Endodermal cell (in vitro differentiated cells): ENCODE data around the gene TANGO2. TPM values are rescaled to one million over a fixed set of nuclear protein-coding genes. Genes with fewer than 3 reads are reported as not detected.

Source experiments
- DNase-seq: peaks from one replicate; pipeline ENCODE4 v3.0.0-alpha.2; 2017
- H3K27ac ChIP-seq: 2 replicates; pipeline ENCODE4 v1.5.1; 2013; ENCODE audit warnings: mild to moderate bottlenecking, low read depth, low read length, moderate library complexity
- H3K27me3 ChIP-seq: 2 replicates; pipeline ENCODE4 v1.6.1; 2013; ENCODE audit warnings: mild to moderate bottlenecking, low read length, moderate library complexity; ENCODE audit not compliant: insufficient read depth, control insufficient read depth, poor library complexity, severe bottlenecking
- H3K36me3 ChIP-seq: 2 replicates; pipeline ENCODE4 v1.7.0; 2013; ENCODE audit warnings: mild to moderate bottlenecking, low read length, moderate library complexity; ENCODE audit not compliant: control insufficient read depth, insufficient read depth
- H3K4me1 ChIP-seq: one replicate; pipeline ENCODE4 v1.7.0; 2013; ENCODE audit warnings: low read length; ENCODE audit not compliant: control insufficient read depth, insufficient read depth
- H3K4me3 ChIP-seq: 2 replicates; pipeline ENCODE4 v1.5.1; 2013; ENCODE audit warnings: mild to moderate bottlenecking, low read length, moderate library complexity
- H3K9ac ChIP-seq: 2 replicates; pipeline ENCODE4 v1.6.1; 2013; ENCODE audit warnings: mild to moderate bottlenecking, low read length, moderate library complexity; ENCODE audit not compliant: poor library complexity, severe bottlenecking; ENCODE audit errors: extremely low read depth
- H3K9me3 ChIP-seq: 2 replicates; pipeline ENCODE4 v1.6.1; 2013; ENCODE audit warnings: mild to moderate bottlenecking, low read length, moderate library complexity; ENCODE audit not compliant: control insufficient read depth
- H3K27ac Mint-ChIP-seq: 2 replicates; pipeline ENCODE4 v1.8.0; 2020; ENCODE audit warnings: mixed read lengths
- H3K27me3 Mint-ChIP-seq: 2 replicates; pipeline ENCODE4 v1.8.0; 2021; ENCODE audit warnings: mild to moderate bottlenecking, mixed read lengths; ENCODE audit not compliant: insufficient read depth
- H3K36me3 Mint-ChIP-seq: 2 replicates; pipeline ENCODE4 v1.8.0; 2020; ENCODE audit warnings: low read depth, mixed read lengths
- H3K4me1 Mint-ChIP-seq: 2 replicates; pipeline ENCODE4 v1.8.0; 2020; ENCODE audit warnings: mixed read lengths
- H3K4me3 Mint-ChIP-seq: 2 replicates; pipeline ENCODE4 v1.8.0; 2020; ENCODE audit warnings: mild to moderate bottlenecking, moderate library complexity, mixed read lengths
- H3K9me3 Mint-ChIP-seq: 2 replicates; pipeline ENCODE4 v1.8.0; 2020; ENCODE audit warnings: mild to moderate bottlenecking, mixed read lengths
- WGBS, 2 experiments: methylation state at CpG; one replicate each; pipeline versions ENCODE4 v1.1.5 to v1.1.7; 2013; ENCODE audit warnings: missing lambda C conversion rate in 2 of 2, mixed read lengths in 1 of 2; ENCODE audit not compliant: insufficient coverage in 1 of 2, insufficient read length in 1 of 2; 5-methylcytosine and 5-hydroxymethylcytosine counted together
- total RNA-seq, 2 donors: library from RNA; stranded (reverse); fragmentation: NEBNext Ultra II Directional in 1 of 2; extraction: Animal tissue kit (Norgen Biotek cat#: 25700) in 1 of 2; gene quantifications; 2 replicates in 1 of 2; 3 replicates in 1 of 2; pipeline ENCODE4 v1.2.1, GENCODE V29; 2021
- TF ChIP-seq, protein P1 (sequence below): fragments of 200-600 bp; sonication (generic); conservative IDR thresholded peaks from 2 replicates; pipeline ENCODE4 v1.5.0; 2021; ENCODE audit warnings: antibody characterized with exemption, mild to moderate bottlenecking

TANGO2 gene
- total RNA-seq, 2 donors from 2014 or later, result 19.9 to 21.8 TPM

DNA sequence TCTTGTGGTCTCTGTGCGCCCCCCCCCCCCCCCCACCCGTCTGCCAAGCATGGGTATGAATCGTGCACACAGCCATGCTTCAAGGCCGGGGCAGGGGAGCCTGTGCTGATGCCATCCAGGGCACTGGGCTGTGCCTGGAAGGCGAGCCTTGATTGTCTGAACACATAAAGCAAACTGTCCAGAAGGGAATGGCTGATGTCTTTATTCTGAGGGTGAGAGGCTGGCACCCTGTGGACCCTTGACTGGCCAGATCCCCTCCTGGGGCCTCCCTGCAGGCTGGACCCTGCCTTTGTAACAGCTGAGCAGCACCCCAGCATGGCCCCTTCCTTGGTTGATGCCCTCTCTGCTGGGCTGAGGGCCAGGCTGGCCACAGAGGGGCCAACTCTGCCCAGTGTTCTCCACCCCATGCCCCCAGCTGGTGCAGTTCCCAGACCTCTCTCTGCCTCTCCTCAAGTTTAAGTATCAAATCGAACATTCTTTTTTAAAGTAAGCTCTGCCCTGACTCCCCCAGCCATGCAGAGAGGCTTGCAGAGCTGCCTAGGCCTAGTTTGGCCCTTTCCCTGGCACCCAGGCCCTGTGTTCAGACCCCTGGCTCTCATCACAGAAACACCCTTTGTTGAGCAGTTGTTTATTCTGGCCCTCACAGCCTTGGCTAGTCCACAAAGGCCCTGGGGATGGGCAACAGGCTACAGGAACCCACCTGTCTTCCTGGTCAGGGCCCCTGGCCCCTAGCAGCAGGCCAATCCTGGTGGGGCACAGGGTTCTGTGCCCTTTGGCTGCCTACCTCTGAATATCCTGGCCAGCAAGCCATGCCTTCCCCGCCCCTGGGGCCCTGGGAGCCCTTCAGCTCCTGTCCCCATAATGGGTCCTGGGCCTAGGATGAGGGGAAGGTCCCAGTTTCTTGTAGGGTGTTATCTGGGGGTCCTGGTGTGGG is 91.0 kb downstream of the TANGO2 start:
- Histone ChIP-seq H3K4me1 (no peaks in the 10 kb centered on the region), H3K4me3 (no peak overlapping the region), H3K36me3 (peaks cover 58% of the 10 kb centered on the region), H3K9ac (no peak overlapping the region), H3K9me3 (no peaks in the 10 kb centered on the region), H3K27ac (peak overlapping the region; percentile 41), H3K27me3 (no peaks in the 10 kb centered on the region)
- Mint-ChIP-seq H3K27ac (peak overlapping the region; percentile 46), H3K27me3 (no peaks in the 10 kb centered on the region), H3K4me3 (no peak overlapping the region), H3K4me1 (no peaks in the 10 kb centered on the region), H3K9me3 (no peaks in the 10 kb centered on the region), H3K36me3 (peaks cover 37% of the 10 kb centered on the region)
- DNase-seq, result no peak
- 86% methylated on average over 7 of the region's 7 CpGs; no CpG with 5 or more reads in 1 of the 2 experiments for WGBS, 2 experiments
- TF ChIP-seq, protein P1, sequence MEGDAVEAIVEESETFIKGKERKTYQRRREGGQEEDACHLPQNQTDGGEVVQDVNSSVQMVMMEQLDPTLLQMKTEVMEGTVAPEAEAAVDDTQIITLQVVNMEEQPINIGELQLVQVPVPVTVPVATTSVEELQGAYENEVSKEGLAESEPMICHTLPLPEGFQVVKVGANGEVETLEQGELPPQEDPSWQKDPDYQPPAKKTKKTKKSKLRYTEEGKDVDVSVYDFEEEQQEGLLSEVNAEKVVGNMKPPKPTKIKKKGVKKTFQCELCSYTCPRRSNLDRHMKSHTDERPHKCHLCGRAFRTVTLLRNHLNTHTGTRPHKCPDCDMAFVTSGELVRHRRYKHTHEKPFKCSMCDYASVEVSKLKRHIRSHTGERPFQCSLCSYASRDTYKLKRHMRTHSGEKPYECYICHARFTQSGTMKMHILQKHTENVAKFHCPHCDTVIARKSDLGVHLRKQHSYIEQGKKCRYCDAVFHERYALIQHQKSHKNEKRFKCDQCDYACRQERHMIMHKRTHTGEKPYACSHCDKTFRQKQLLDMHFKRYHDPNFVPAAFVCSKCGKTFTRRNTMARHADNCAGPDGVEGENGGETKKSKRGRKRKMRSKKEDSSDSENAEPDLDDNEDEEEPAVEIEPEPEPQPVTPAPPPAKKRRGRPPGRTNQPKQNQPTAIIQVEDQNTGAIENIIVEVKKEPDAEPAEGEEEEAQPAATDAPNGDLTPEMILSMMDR, result no peak

DNA sequence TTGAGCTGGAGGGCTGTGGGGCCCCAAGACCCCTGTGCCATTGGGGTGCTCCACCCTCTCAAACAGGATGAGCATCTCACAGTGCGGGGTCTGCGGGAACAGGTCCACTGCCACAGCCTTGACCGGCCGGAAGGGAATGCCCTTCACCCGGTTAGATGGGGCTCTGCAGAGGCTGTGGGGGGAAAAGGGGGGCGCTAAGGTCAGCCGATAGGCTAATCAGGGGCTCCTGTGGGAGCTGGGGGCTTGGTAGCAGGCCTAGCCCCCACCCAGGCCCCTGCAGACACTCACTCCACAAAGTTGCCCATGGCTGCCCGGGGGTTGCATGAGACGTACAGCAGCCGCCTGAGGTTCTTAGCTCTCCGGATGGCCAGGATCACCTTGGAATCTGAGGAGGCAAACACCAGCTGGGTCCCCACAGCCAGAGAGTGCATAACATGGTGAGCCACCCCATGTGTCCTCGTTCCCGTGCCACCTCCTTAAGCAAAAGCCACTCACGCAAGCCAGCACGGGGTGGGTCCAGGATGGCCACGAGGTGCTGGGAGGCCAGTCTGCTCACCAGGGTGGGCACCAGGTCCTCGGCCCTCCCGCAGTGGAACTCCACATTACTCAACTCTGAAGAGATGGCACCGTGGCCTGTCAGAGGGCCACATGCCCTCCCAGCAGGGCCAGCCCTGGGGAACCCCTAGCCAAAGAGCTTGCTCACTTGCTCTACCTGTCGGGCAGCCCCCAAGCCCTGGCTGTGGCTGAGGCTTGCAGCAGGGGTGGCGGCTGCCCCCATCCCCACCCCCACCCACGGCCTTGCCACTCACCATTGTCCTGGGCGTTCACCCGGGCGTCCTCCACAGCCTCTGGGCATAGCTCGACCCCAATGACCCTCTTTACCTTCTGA is 92.0 kb downstream of the TANGO2 start:
- no peak overlapping the region for H3K4me3 ChIP-seq
- DNase-seq, result no peak
- TF ChIP-seq, protein P1, result no peak
- no peaks in the 10 kb centered on the region for H3K27me3 Mint-ChIP-seq
- H3K4me3 Mint-ChIP-seq, result no peak overlapping the region
- H3K4me1 ChIP-seq, result no peaks in the 10 kb centered on the region
- WGBS, 2 experiments, result 96% methylated on average over 12 to 26 of the region's 26 CpGs
- H3K27ac Mint-ChIP-seq, result no peak overlapping the region
- peaks cover 49% of the 10 kb centered on the region for H3K36me3 ChIP-seq
- peaks cover 28% of the 10 kb centered on the region for H3K36me3 Mint-ChIP-seq
- peak overlapping the region; percentile 41 for H3K27ac ChIP-seq
- no peaks in the 10 kb centered on the region for H3K27me3 ChIP-seq
- H3K4me1 Mint-ChIP-seq, result no peaks in the 10 kb centered on the region
- no peak overlapping the region for H3K9ac ChIP-seq
- H3K9me3 Mint-ChIP-seq, result no peaks in the 10 kb centered on the region
- no peaks in the 10 kb centered on the region for H3K9me3 ChIP-seq

DNA sequence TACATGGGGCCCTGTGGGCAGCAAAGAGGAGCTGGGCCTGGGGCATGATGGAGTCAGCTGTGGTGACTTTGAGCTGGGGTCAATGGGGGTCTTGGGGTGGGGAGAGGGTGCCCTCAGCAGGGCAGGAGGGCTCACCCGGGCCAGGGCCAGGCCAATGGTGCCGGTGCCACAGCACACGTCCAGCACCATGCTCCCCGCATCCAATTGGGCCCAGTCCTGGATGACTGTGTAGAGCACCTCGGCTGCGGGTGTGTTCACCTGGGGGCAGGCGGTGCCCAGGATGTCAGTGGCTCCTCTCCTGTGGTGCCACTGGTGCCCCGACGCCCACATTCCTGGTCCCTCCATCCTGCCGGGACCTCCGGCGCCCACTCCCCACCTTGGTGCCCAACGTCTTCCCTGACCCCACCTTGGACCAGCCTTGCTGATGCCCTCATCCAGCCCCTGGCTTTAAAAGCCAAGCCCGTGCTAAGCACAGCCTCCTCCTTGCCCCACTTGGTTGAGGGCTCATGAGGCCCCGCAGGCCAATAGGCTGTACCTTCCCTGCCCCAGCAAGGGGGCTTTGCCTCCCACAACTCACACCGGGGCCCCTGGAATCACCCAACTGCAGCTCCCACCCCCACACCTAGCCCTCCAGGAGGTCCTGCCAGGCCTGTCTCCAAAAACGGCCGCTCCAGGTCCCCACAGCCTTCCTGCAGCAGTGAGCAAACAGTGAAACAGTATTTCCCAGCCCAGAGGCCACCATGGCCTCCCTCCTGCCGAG is 92.8 kb downstream of the TANGO2 start:
- Mint-ChIP-seq H3K9me3 (no peaks in the 10 kb centered on the region), H3K4me1 (peaks cover 3% of the 10 kb centered on the region), H3K27me3 (no peaks in the 10 kb centered on the region), H3K27ac (peak overlapping the region; percentile 72), H3K4me3 (no peak overlapping the region), H3K36me3 (peaks cover 27% of the 10 kb centered on the region)
- Histone ChIP-seq H3K4me3 (no peak overlapping the region), H3K36me3 (peaks cover 46% of the 10 kb centered on the region), H3K27ac (no peak overlapping the region), H3K9me3 (no peaks in the 10 kb centered on the region), H3K27me3 (no peaks in the 10 kb centered on the region), H3K9ac (no peak overlapping the region), H3K4me1 (peaks cover 1% of the 10 kb centered on the region)
- DNase-seq, result no peak
- WGBS, 2 experiments, result 90 to 95% methylated on average over 10 to 19 of the region's 19 CpGs
- TF ChIP-seq, protein P1, result no peak
